Hematopoietic multipotent progenitor cell treated with erythropoietin and hydrocortisone succinate and interleukin-3 and kit ligand, for 6 days (in vitro differentiated cells): ENCODE results near the gene BPIFB6.

Source experiments
- DNase-seq: peaks from one replicate; pipeline ENCODE4 v3.0.0-alpha.2; 2015

The BPIFB6 gene

DNA sequence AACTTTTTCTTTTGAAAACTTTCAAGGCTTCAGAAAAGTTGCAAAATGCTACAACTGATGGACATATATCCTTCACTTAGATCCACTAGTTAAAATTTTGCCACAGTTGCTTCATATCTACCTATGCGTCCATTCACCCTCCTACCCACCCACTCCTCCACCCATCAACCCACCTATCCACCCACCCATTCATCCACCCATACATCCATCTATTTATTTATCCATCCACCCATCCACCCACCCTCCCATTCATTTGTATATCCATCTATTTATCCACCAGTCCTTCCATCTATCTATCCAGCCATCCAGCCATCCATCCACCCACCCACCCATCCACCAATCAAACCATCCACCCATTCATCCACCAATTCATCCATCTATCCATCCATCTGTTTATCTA is 61.6 kb downstream of the BPIFB6 start:
- DNase-seq, result no peak

DNA sequence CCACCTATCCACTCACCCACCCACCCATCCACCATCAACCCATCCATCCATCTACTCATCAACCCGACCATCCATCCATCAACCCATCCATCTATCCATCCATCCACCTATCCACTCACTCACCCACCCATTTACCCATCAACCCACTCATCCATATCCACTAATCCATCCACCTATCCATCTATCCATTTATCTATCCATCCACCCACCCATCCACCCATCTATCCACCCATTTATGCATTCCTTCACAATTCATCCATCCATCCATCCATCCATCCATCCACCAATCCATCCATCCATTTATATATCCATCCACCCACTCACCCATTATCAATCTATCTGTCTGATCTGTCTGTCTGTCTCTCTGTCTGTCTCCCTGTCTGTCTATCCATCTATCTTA is 62.1 kb downstream of the BPIFB6 start:
- DNase-seq, result no peak
